Measurements from ENCODE around the gene RBPJ.
A peak's percentile ranks its signal among the peaks of the same experiment; 100 is the strongest.

Gene RBPJ

DNA sequence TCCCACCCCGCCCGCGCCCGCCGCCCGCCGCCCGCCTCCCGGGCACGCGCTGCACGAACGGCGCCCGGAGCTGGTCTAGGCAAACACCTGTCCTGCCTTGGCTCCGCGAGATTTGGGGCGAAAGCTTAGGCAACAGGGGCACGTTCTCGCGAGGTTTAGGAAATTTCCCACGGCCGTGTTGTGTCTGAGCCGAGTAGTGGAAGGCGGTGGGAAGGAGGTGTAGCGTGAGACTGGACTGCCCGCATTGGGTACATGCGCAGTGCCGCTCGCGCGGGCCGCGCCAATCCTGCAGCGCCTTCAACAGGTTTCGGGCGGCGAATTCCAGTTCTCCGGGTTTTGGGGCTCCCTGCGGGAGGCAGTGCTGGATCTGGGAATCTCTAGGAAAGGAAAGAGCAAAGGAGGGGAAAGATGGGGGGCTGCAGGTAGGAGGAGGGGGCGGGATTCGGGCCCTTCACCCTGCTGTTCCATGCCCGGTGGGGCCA lies 1.3 kb upstream of the RBPJ start:
- peak overlapping the region; percentile 65 to 73 for H3K4me3 ChIP-seq
- intact Hi-C loops (cut with DNase I; ENCODE audit: low total_unique reads) = no loop called here
- H3K27ac ChIP-seq = peak overlapping the region; percentile 93 to 97
- DNase-seq = peak; percentile 99 to 100
- no peaks in the 10 kb centered on the region for H3K27me3 ChIP-seq
- no peaks in the 10 kb centered on the region for H3K36me3 ChIP-seq
- TF ChIP-seq, protein P1, sequence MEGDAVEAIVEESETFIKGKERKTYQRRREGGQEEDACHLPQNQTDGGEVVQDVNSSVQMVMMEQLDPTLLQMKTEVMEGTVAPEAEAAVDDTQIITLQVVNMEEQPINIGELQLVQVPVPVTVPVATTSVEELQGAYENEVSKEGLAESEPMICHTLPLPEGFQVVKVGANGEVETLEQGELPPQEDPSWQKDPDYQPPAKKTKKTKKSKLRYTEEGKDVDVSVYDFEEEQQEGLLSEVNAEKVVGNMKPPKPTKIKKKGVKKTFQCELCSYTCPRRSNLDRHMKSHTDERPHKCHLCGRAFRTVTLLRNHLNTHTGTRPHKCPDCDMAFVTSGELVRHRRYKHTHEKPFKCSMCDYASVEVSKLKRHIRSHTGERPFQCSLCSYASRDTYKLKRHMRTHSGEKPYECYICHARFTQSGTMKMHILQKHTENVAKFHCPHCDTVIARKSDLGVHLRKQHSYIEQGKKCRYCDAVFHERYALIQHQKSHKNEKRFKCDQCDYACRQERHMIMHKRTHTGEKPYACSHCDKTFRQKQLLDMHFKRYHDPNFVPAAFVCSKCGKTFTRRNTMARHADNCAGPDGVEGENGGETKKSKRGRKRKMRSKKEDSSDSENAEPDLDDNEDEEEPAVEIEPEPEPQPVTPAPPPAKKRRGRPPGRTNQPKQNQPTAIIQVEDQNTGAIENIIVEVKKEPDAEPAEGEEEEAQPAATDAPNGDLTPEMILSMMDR (IDR thresholded peaks at IDR 0.05) = no peak
- H3K9me3 ChIP-seq = peaks cover 0 to 9% (median 6%) of the 10 kb centered on the region in 3 donors
- H3K4me1 ChIP-seq = peaks cover 0 to 30% (median 29%) of the 10 kb centered on the region in 4 donors

- H3K27me3 ChIP-seq = no peaks in the 10 kb centered on the region
- TF ChIP-seq, protein P1 (IDR thresholded peaks at IDR 0.05) = no peak
- intact Hi-C loops (cut with DNase I; ENCODE audit: low total_unique reads) = loop anchor here (5.0 kb wide), 1 partner anchor 408 kb away; the partner anchor contains the start of gene SMIM20
- no peak for DNase-seq
- H3K9me3 ChIP-seq = peaks cover 0 to 9% (median 5%) of the 10 kb centered on the region in 3 donors
- peak overlapping the region; percentile 65 to 73 for H3K4me3 ChIP-seq
- no peaks in the 10 kb centered on the region for H3K36me3 ChIP-seq
- H3K27ac ChIP-seq = peak overlapping the region; percentile 93 to 97
- H3K4me1 ChIP-seq = peaks cover 0 to 35% (median 30%) of the 10 kb centered on the region in 4 donors
These were observed 771 bp upstream of the RBPJ start for GRCh38 chr4:26319949-26320537.

GRCh38 chr4:26321373-26322221 lies 783 bp downstream of the RBPJ start:
- Histone ChIP-seq H3K4me3 (peak overlapping the region; percentile 65 to 73), H3K27me3 (no peaks in the 10 kb centered on the region), H3K36me3 (no peaks in the 10 kb centered on the region), H3K4me1 (peaks cover 0 to 36% (median 30%) of the 10 kb centered on the region in 4 donors), H3K9me3 (no peaks in the 10 kb centered on the region), H3K27ac (peak overlapping the region; percentile 93 to 97)
- peak; percentile 31 to 70 for DNase-seq
- TF ChIP-seq, protein P1 (IDR thresholded peaks at IDR 0.05) = no peak
- intact Hi-C loops (cut with DNase I; ENCODE audit: low total_unique reads) = loop anchor here (5.0 kb wide), 1 partner anchor 409 kb away; the partner anchor contains the start of gene SMIM20

DNA sequence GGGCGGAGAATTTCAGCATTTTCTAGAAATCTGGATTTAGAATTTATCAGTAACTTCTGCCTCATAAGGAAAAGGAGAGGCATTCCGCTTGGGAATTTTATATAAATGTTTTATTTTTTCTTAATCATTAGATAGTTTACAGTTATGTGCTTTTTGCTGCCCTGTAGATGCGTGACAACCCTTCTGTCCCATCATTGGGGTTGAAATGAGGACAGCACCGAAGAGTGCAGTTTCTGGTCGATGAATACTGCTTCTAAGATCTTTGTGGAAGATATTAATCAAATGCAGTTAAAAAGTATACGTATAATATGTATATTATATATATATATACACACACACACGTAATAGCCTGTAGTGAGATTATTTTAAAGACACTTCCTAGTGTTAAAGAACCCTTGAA lies 1.5 kb downstream of the RBPJ start:
- Histone ChIP-seq H3K9me3 (no peaks in the 10 kb centered on the region), H3K36me3 (no peaks in the 10 kb centered on the region), H3K4me3 (peak overlapping the region; percentile 65 to 73), H3K27ac (peak overlapping the region in 1 of 2 donors; percentile 93), H3K4me1 (peaks cover 0 to 36% (median 30%) of the 10 kb centered on the region in 4 donors), H3K27me3 (no peaks in the 10 kb centered on the region)
- intact Hi-C loops (cut with DNase I; ENCODE audit: low total_unique reads) = loop anchor here (5.0 kb wide), 1 partner anchor 410 kb away; the partner anchor contains the start of gene SMIM20
- no peak for DNase-seq
- TF ChIP-seq, protein P1 (IDR thresholded peaks at IDR 0.05) = no peak

DNA sequence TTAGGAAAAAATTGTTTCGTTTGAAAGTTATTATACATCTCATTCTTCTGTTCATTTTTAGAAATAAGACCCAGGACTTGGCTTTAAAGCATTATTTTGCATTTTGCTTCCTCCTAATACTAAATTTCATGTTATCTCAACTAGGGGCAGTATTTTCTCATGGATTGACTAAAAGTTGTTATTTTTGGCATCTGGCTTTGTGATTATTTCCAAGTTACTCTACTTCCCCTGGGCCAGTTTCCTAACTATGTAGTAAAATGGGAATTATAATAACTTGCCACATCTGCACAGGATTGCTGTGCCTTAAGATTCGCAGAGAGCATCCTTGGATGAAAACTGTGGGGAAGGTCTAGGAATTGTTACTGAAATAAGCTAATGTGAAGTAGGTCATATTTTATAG lies 3.0 kb downstream of the RBPJ start:
- no peaks in the 10 kb centered on the region for H3K27me3 ChIP-seq
- no peaks in the 10 kb centered on the region for H3K9me3 ChIP-seq
- intact Hi-C loops (cut with DNase I; ENCODE audit: low total_unique reads) = loop anchor here (5.0 kb wide), 1 partner anchor 412 kb away; the partner anchor contains the start of gene SMIM20
- DNase-seq = no peak
- no peak overlapping the region for H3K4me3 ChIP-seq
- H3K4me1 ChIP-seq = peaks cover 0 to 36% (median 30%) of the 10 kb centered on the region in 4 donors
- no peaks in the 10 kb centered on the region for H3K36me3 ChIP-seq
- H3K27ac ChIP-seq = no peak overlapping the region
- TF ChIP-seq, protein P1 (IDR thresholded peaks at IDR 0.05) = peak; percentile 26 to 27

Data from tibial artery (tissue), 4 donors.